CD14-positive monocyte (primary cell): ENCODE results near the gene TCHH. TPM values are rescaled to one million over a fixed set of nuclear protein-coding genes. Genes with fewer than 3 reads are reported as not detected.

Source experiments
- DNase-seq, 3 donors: peaks; one replicate each; pipeline ENCODE4 v3.0.0-alpha.2; 2011 to 2022
- H2AFZ ChIP-seq: 2 replicates; pipeline ENCODE4 v1.6.0; 2012; ENCODE audit warnings: mild to moderate bottlenecking, low read depth, low read length, inconsistent platforms; ENCODE audit not compliant: insufficient read depth, poor library complexity, severe bottlenecking
- H3K27ac ChIP-seq, 2 donors: 1 replicate in 1 of 2; 2 replicates in 1 of 2; pipeline ENCODE4 v1.5.1; 2012 to 2013; ENCODE audit warnings: low read length in 2 of 2, control low read depth in 1 of 2, inconsistent platforms in 1 of 2, low read depth in 1 of 2, mild to moderate bottlenecking in 1 of 2
- H3K27me3 ChIP-seq, 2 donors: one replicate each; pipeline versions ENCODE4 v1.6.0 to v1.6.1; 2011 to 2013; ENCODE audit warnings: low read length in 2 of 2; ENCODE audit not compliant: control insufficient read depth in 2 of 2, insufficient read depth in 2 of 2
- H3K36me3 ChIP-seq, 2 donors: replicated peaks in 1 of 2; 1 replicate in 1 of 2; 2 replicates in 1 of 2; pipeline versions ENCODE4 v1.5.1 to v1.6.1; 2012 to 2013; ENCODE audit warnings: low read length in 2 of 2, control low read depth in 1 of 2, inconsistent platforms in 1 of 2, mild to moderate bottlenecking in 1 of 2; ENCODE audit not compliant: insufficient read depth in 2 of 2, control insufficient read depth in 1 of 2
- H3K4me1 ChIP-seq, 2 donors: 1 replicate in 1 of 2; 2 replicates in 1 of 2; pipeline versions ENCODE4 v1.5.1 to v1.6.1; 2012 to 2013; ENCODE audit warnings: low read length in 2 of 2, control low read depth in 1 of 2, inconsistent platforms in 1 of 2, mild to moderate bottlenecking in 1 of 2, moderate library complexity in 1 of 2; ENCODE audit not compliant: insufficient read depth in 2 of 2, control insufficient read depth in 1 of 2
- H3K4me2 ChIP-seq: replicated peaks from 2 replicates; pipeline ENCODE3; 2012; ENCODE audit warnings: low read length, moderate library complexity, mild to moderate bottlenecking; ENCODE audit not compliant: poor library complexity, severe bottlenecking; ENCODE audit errors: extremely low read depth
- H3K4me3 ChIP-seq, 3 experiments: fragments of 200-600 bp in 1 of 3; sonication (generic) in 1 of 3; replicated peaks in 1 of 3; 1 replicate in 2 of 3; 2 replicates in 1 of 3; pipeline ENCODE4 v1.5.1; 2011 to 2013; ENCODE audit warnings: low read length in 3 of 3, mild to moderate bottlenecking in 3 of 3, control low read depth in 2 of 3, low read depth in 2 of 3, inconsistent platforms in 1 of 3, moderate library complexity in 1 of 3
- H3K79me2 ChIP-seq: 2 replicates; pipeline ENCODE4 v1.6.0; 2012; ENCODE audit warnings: mild to moderate bottlenecking, control low read depth, inconsistent platforms, low read length, moderate library complexity; ENCODE audit not compliant: insufficient read depth
- H3K9ac ChIP-seq: 2 replicates; pipeline ENCODE4 v1.6.0; 2017; ENCODE audit warnings: low read length, mild to moderate bottlenecking; ENCODE audit not compliant: insufficient read depth, poor library complexity, severe bottlenecking
- H3K9me3 ChIP-seq, 2 donors: replicated peaks in 1 of 2; 1 replicate in 1 of 2; 2 replicates in 1 of 2; pipeline versions ENCODE4 v1.5.1 to v1.6.1; 2012 to 2013; ENCODE audit warnings: low read length in 2 of 2, control low read depth in 1 of 2; ENCODE audit not compliant: control insufficient read depth in 1 of 2, insufficient read depth in 1 of 2
- H4K20me1 ChIP-seq: 2 replicates; pipeline ENCODE4 v1.6.0; 2012; ENCODE audit warnings: mild to moderate bottlenecking, low read length, control low read depth, moderate library complexity; ENCODE audit not compliant: insufficient read depth
- H3K27ac Mint-ChIP-seq, 7 donors: one replicate each; pipeline ENCODE4 v1.8.0; 2020; ENCODE audit warnings: mild to moderate bottlenecking in 7 of 7, mixed read lengths in 7 of 7, moderate library complexity in 6 of 7, inconsistent platforms in 2 of 7
- H3K27me3 Mint-ChIP-seq, 3 donors: one replicate each; pipeline ENCODE4 v1.8.0; 2021 to 2022; ENCODE audit warnings: low read depth in 3 of 3, mild to moderate bottlenecking in 3 of 3, mixed read lengths in 3 of 3, moderate library complexity in 3 of 3, inconsistent platforms in 1 of 3
- H3K36me3 Mint-ChIP-seq, 2 donors: one replicate each; pipeline ENCODE4 v1.8.0; 2020; ENCODE audit warnings: mixed read lengths in 2 of 2, inconsistent platforms in 1 of 2, mild to moderate bottlenecking in 1 of 2
- H3K4me1 Mint-ChIP-seq: one replicate; pipeline ENCODE4 v1.8.0; 2020; ENCODE audit warnings: mild to moderate bottlenecking, mixed read lengths
- H3K4me3 Mint-ChIP-seq, 2 donors: one replicate each; pipeline ENCODE4 v1.8.0; 2020; ENCODE audit warnings: mild to moderate bottlenecking in 2 of 2, mixed read lengths in 2 of 2, moderate library complexity in 1 of 2
- H3K9me3 Mint-ChIP-seq, 7 donors: one replicate each; pipeline ENCODE4 v1.8.0; 2020 to 2022; ENCODE audit warnings: mixed read lengths in 7 of 7, mild to moderate bottlenecking in 6 of 7, moderate library complexity in 6 of 7, inconsistent platforms in 2 of 7
- WGBS: methylation state at CpG from one replicate; pipeline ENCODE4 v1.1.5; 2013; ENCODE audit warnings: missing lambda C conversion rate; ENCODE audit not compliant: insufficient coverage; 5-methylcytosine and 5-hydroxymethylcytosine counted together
- intact Hi-C, 2 donors: fragments of 100-400 bp; cut with micrococcal nuclease; formaldehyde crosslinking; loops; one replicate each; pipeline versions ENCODE4 v1.15.0 to v1.15.1; 2023
- polyA plus RNA-seq, 3 donors: library from polyadenylated mRNA; depleted of rRNA in 1 of 3; unstranded in 2 of 3; stranded (reverse) in 1 of 3; fragments of 300-500 nt in 2 of 3; fragments of >200 nt in 1 of 3; fragmentation: Illumina TruSeq in 2 of 3; gene quantifications; 1 replicate in 2 of 3; 2 replicates in 1 of 3; pipeline ENCODE4 v1.2.3, GENCODE V29; 2012 to 2021
- TF ChIP-seq, protein P1 (sequence below): fragments of 200-600 bp; IDR thresholded peaks from one replicate; pipeline ENCODE4 v1.8.0; 2022; ENCODE audit warnings: antibody characterized with exemption, mild to moderate bottlenecking

The TCHH gene
- polyA plus RNA-seq, 3 donors, result not detected

DNA sequence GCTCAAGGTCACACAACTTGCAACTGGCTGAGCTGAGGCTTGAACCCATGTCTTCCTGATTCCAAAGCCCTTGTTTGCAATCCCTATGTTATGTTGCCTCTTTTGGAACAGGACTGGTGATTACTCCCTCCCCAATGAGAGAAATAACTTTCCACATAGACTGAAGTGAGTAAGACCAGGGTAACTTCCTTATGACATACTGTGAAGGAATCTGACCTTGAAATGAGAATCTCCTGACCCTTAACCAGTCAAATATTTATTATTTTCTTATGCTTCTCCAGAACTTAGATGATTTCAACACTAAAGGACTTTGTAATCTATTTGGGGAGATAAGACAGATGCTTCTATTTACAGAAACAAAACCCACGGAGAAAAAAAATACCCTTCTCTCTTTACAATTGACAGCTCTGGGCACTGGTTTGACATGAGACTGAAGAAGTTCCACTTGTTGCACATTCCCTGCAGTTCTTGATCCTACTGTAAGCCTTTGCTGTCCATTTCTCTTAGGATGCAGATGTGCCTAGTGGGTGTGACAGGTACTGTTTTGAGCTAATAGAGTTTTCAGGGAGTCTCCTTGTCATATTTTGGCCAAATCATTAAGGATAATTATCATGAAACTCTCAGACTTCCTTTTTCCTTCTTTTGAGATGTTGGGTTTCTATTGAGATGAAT is 47.7 kb upstream of the TCHH start:
- no peak overlapping the region for H3K27ac ChIP-seq
- no peaks in the 10 kb centered on the region for H3K36me3 Mint-ChIP-seq
- intact Hi-C loops, result loop anchor here in 1 of 2 donors (5.0 kb wide), 1 partner anchor 56 kb away; no protein-coding TSS in a partner anchor
- H3K9me3 ChIP-seq, result no peaks in the 10 kb centered on the region
- no peaks in the 10 kb centered on the region for H3K27me3 ChIP-seq
- H3K36me3 ChIP-seq, result no peaks in the 10 kb centered on the region
- H3K4me3 Mint-ChIP-seq, result no peak overlapping the region
- peaks cover 78% of the 10 kb centered on the region for H3K4me1 Mint-ChIP-seq
- no peak overlapping the region for H3K4me2 ChIP-seq
- H4K20me1 ChIP-seq, result no peaks in the 10 kb centered on the region
- no peak overlapping the region for H3K4me3 ChIP-seq
- H3K9me3 Mint-ChIP-seq, result no peaks in the 10 kb centered on the region
- no peaks in the 10 kb centered on the region for H3K79me2 ChIP-seq
- H3K4me1 ChIP-seq, result peaks cover 87 to 92% of the 10 kb centered on the region in 2 donors
- no peak overlapping the region for H3K9ac ChIP-seq
- H2AFZ ChIP-seq, result no peak overlapping the region
- TF ChIP-seq, protein P1, sequence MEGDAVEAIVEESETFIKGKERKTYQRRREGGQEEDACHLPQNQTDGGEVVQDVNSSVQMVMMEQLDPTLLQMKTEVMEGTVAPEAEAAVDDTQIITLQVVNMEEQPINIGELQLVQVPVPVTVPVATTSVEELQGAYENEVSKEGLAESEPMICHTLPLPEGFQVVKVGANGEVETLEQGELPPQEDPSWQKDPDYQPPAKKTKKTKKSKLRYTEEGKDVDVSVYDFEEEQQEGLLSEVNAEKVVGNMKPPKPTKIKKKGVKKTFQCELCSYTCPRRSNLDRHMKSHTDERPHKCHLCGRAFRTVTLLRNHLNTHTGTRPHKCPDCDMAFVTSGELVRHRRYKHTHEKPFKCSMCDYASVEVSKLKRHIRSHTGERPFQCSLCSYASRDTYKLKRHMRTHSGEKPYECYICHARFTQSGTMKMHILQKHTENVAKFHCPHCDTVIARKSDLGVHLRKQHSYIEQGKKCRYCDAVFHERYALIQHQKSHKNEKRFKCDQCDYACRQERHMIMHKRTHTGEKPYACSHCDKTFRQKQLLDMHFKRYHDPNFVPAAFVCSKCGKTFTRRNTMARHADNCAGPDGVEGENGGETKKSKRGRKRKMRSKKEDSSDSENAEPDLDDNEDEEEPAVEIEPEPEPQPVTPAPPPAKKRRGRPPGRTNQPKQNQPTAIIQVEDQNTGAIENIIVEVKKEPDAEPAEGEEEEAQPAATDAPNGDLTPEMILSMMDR, result no peak
- peaks cover 0 to 4% (median 0%) of the 10 kb centered on the region in 3 donors for H3K27me3 Mint-ChIP-seq
- peak overlapping the region; percentile 35 to 81 (median 59) for H3K27ac Mint-ChIP-seq
- peak; percentile 43 to 65 (median 57) for DNase-seq
- no CpG with 5 or more reads among the region's 1 CpG for WGBS

DNA sequence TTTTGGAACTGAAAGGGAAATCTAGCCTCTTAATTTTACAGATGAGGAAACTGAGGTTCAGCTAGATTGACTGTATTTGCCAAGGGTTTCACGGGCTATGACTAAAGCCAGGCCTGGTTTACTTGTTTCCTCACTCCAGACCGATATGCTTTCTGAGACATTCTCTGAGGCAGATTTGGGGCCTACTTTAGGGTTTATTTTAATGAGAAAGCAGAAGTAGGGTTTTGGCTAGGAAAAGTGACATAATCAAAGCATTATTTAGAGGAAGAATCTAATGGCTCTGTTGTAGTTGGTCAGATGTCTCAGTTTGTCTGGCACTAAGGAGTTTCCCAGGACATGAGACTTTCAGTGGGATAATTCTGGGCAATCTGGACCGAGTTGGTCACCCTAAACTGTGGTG is 45.3 kb upstream of the TCHH start:
- peak overlapping the region; percentile 83 to 96 (median 93) for H3K27ac Mint-ChIP-seq
- peak overlapping the region in 1 of 2 donors; percentile 52 for H3K4me3 Mint-ChIP-seq
- H3K4me1 Mint-ChIP-seq, result peaks cover 58% of the 10 kb centered on the region
- H4K20me1 ChIP-seq, result no peaks in the 10 kb centered on the region
- H3K9me3 ChIP-seq, result no peaks in the 10 kb centered on the region
- H3K36me3 Mint-ChIP-seq, result no peaks in the 10 kb centered on the region
- H3K27ac ChIP-seq, result peak overlapping the region in 1 of 2 donors; percentile 78
- H3K4me1 ChIP-seq, result peaks cover 63 to 69% of the 10 kb centered on the region in 2 donors
- H3K4me2 ChIP-seq, result peak overlapping the region; percentile 20
- no peaks in the 10 kb centered on the region for H3K27me3 ChIP-seq
- peaks cover 0 to 4% (median 0%) of the 10 kb centered on the region in 3 donors for H3K27me3 Mint-ChIP-seq
- no peaks in the 10 kb centered on the region for H3K79me2 ChIP-seq
- no peaks in the 10 kb centered on the region for H3K36me3 ChIP-seq
- H3K4me3 ChIP-seq, result peak overlapping the region in 1 of 3 experiments; percentile 6
- no peak overlapping the region for H3K9ac ChIP-seq
- intact Hi-C loops, result loop anchor here in 1 of 2 donors (5.0 kb wide), 1 partner anchor 53 kb away; no protein-coding TSS in a partner anchor
- TF ChIP-seq, protein P1, result no peak
- no peak overlapping the region for H2AFZ ChIP-seq
- WGBS, result 73% methylated on average over 1 of the region's 3 CpGs
- no peaks in the 10 kb centered on the region for H3K9me3 Mint-ChIP-seq
- DNase-seq, result peak; percentile 77 to 90 (median 89)
